CD4-positive, alpha-beta T cell treated with Interferon gamma for 1 hour (primary cell): ENCODE measurements around the gene ARHGAP12.

Experiments used
- DNase-seq: peaks from one replicate; pipeline ENCODE4 v3.0.0-alpha.2; 2020

ARHGAP12 gene

DNA sequence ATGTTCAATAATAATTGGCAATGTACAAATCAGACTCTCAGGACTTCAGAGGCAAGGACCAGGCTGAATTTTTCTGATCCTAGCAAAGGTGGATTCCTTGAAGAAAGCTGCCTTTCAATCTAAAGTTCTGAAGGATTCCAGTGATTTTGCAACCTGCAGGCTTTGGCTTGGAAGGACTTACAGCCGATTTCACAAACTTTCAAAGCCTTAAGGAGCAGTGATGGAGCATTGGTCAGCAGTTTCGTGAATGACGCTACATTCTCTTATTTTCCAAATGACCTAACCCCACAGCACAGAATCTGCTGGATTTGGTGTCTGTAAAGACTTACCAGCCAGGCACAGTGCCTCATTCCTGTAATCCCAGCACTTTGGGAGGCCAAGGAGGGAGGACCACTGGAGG is 167.5 kb downstream of the ARHGAP12 start:
- DNase-seq, result no peak

DNA sequence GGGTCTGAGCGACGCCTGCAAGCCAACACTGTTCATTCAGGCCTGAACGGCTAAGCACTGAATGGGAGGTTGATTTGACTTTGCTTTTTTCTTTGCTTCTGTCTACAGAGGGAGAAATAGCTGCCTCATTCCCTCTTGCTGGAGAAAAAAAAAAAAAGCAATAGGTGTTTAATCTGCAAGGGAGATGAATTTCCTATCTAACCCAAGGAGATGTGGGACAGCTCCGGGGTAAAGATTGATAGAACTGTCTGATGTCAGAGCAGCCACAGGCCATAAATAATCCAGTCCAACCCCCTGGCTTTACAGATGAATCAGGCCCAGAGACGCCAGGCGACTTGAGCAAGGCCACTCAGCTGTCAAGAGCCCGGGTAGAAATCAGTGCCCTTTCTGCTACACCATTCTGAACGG is 168.0 kb downstream of the ARHGAP12 start:
- DNase-seq, result no peak

DNA sequence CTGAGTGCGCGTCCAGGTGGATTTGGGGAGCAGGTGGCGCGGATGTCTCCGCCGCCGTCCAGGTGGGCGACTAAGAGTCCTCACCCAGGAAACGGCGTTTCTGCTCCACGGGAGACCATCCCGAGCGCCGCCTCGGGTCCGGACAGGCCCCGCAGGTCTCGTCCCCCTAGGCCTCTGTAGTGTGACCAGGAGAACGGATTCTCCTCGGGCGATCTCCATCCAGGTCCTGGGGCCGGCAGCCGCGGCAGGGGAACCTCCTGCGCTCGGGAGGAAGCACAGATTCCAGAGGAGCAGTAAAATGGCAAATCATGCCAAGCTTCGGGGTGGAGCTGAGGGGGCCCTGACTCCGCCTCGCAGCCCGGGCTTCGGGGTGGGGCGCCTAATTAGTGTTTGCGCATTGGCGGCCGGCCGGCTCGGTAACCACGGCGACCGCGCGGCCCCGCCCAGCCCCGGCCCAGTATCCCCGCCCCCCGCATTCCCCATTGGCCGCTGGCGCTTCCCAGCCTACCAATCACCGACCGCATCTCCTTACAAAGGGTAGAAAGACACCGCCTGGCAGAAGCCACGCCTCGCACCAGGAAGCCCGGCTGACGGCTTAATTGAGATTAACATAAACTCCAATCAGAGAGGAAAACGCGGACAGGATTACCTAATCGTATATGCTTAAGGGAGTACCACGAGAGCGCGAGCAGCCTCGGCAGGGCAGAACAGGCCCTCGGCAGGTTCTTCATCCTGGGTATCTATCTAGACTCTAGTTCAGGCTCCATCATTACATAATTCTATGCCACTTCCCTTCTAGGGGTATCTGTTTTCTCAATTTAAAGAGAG is 168.6 kb downstream of the ARHGAP12 start:
- DNase-seq, result peak; percentile 97

DNA sequence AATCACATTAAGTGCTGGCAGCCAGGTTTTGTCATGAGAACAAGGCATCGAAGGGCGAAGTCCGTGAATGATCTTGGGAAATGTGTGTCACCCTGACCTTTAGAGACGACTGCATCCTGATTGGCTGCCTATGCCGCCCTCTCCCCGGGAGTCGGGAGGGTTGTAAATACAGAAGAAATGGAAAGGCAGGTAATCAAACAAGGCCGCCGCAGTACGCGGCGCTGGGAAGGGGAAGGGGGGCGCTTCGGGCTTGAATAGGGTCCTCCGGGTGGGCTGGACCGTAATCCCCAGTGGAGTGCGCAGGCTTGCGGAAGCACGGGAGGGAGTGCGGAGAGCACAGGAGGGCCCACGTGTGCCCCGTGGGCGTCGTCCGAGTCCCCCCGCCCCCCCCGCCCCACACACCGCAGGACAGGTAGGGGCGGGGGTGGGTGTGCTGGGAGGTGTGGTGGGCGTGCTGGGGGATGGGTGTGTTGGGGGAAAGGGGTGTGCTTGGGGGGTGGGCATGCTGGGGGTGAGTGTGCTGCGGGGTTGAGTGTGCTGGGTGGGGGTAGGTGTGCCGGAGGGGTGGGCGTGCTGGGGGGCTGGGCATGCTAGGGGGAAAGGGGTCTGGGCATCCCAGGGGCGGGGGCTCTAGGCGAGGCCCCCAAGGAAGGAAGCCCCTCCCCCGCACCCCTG is 169.4 kb downstream of the ARHGAP12 start:
- DNase-seq, result peak; percentile 32

DNA sequence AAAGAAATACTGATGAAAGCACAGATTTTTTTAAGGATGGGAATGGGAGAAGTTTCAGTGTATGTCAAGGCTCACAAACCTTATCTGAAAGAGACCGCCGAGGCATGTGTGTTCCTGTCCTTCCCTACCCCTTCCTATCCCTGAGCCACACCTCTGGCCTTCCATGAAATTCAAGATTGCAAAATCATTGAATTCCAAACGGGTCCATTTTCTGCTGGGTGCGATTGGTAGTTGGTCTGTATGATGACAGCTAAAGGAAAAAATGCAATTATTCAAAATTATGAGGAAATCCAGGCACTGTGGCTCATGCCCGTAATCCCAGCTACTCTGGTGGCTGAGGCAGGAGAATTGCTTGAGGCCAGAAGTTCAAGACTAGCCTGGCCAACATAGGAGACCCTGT is 170.1 kb downstream of the ARHGAP12 start:
- no peak for DNase-seq

DNA sequence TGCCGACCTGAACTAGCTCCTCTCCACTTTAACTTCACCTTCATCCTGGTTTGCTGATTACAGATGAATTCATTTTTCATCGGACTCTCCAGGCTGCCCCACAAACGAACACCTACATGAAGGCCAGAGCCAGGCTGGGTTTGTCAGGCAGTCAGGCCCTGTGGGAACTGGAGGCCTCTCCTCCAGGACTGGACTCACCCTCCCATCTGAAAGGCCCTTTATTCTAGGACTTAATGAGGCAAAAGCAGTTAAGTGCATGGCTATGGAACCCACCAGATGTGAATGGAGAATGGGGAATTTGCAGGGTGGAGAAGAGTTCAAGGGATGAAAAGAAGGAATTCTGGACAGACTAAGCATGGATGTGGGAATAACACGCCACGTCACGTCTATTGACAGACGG is 170.8 kb downstream of the ARHGAP12 start:
- no peak for DNase-seq

DNA sequence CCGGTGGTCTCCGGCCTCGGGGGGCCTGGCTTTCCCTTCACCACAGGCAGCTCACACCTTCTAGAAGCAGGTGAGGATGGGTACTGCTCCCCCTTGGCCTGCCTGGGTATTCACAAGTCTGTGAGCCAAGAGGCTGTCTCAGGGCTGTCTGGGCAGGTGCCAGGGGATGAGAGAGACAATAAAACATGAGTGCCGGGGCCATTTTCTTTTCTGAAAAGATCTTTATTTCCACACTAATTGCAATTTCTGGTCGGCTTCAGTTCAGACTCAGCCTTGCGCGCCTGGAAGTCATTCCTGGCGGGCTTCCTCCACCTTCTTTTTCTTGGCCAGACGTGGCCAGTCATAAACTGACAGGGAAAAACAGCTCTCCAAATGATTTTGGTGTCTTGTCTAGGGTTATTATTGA is 171.2 kb downstream of the ARHGAP12 start:
- no peak for DNase-seq

DNA sequence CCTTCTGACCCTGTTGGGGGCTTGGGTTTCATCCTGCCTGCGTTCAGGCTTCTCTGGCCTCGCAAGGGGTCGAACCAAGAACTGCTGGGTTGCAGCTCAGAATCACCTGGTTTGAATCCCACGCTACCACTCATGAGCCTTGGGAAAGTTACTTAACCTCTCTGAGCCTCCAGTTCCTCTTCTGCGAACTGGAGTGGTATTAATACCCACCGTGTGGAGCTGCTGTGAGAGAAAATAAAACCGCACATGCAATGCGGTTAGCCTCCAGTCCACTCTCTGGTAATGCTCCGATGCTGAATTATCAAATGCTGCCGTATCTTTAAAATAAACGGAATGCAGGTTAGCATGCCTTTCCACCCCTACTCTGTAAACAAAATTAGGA is 171.9 kb downstream of the ARHGAP12 start:
- no peak for DNase-seq

DNA sequence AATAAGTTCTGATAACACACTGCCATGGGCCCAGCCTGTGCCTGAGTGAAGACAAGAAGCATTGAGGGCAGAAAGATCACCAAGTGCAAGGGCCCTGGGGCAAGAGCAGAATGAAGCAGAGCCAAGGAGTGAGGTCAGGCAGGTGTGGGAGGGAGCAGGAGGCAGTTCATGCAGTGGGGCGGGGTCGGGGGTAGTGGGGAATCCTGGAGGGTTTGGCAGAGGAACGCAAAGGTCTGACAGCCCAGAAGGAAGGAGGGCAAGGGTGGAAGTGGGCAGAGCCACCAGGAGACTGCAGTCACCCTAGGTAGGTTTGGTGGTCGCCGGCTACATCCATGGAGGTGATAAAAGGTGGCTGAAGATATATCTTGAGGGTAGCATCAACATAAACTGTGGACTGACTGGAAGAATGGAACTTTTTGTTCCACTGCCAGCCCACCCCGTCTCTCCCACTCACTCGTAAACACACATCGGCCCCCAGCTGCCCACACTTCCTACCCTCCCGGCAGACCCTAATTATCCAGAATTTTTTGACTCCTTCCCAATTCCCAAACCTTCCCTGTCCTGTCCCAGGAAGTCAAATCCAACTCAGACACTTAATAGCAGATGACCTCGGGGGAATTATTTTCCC is 172.4 kb downstream of the ARHGAP12 start:
- DNase-seq, result no peak
